HG02981 (cell line): ENCODE data around the gene KCNT2.

Experiments used
- ATAC-seq: cut with Tn5 transposase; IDR thresholded peaks from one replicate; pipeline ENCODE4 v1.9.1; 2021; ENCODE audit warnings: mild to moderate bottlenecking, moderate library complexity; ENCODE audit not compliant: unreplicated experiment

Gene KCNT2

DNA sequence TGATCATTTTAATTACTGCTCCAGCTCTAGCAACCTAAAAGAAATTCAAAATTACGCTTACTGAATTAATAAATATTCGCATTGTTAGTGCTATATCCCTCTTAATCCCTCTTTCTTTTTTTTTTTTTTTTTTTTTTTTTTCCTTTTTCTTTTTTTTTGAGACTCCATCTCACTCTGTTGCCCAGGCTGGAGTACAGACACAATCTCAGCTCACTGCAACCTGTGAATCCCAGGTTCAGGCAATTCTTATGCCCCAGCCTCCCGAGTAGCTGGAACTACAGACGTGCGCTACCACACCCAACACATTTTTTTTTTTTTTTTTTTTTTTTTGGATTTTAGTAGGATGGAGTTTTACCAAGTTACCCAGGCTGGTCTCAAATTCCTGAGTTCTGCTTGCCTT, 157.1 kb downstream of the KCNT2 start:
- ATAC-seq, result no peak

DNA sequence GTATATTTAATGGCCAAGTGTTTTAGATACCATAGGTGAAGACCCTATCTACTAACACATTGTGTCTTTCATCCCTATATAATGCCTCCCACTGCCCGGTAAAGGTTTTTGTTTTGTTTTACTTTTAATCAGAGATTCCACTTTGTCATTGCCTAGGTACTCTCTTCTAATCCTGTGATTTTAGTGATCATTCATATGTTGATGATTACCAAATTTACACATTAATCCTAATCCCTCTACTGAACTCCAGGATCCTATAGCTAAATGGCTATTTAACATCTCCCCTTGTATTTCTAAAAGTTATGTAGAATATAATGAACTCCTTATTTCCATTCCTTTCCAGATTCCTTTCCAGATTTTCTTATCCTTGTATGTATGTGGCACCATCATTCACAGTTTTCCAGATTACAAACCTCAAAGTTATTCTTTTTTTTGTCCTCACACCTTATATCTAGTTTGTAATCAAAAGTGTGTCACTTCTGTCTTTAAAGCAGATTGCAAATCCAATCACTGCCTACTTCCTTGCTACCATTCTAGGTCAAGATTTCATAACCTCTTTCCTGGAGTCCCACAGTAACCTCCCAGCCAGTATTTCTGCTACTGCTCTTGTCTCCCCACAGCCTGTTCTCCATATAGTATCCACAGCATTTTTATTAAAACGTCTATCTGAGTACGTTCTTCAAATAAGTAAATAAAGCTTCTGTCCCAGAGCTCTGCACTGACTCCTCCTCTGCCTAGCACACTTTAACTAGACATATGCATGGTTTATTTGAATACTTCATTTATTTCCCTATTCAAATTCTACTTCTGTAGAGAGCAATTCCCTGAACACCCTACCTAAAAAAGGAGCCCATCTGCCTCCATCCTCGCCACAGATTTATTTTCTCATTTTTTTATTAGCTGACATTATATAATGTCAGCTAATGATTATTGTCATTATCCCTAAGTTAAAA, 157.8 kb downstream of the KCNT2 start:
- ATAC-seq, result no peak

DNA sequence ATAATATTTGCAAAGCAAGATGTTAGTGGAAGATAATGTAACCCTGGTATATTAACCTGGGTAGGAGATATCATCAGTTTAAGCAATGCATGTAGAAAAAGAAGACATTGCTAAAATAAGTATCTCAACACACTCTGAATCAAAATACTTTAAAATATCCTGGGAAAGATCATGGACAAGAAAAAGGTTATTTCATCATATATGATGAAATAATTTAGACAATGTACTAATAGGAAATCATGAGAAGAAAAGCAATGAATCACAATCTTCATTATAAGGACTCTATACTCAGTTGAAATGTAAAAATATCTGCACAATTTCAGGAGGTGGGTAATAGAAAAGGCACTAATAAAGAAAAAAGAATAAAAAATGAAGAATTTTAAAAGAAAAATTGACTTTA, 158.8 kb downstream of the KCNT2 start:
- no peak for ATAC-seq

DNA sequence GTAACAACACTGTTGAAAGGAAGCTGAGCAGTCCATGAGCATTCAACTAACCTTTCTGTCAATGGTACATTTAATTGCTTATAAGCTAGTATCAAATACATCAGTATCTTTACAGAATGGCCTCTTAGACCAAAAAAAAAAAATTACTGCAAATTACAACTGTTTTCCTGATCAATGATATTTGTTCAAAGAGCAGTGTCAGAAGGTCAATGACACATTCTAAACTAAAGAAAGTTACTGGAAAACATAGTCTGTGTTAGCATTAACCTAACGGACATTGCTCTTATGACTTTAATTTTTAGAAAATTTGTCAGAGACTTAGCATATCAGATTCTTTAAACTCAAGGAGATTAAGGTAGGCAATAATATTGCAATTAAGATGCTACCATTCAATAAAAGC, 162.5 kb downstream of the KCNT2 start:
- no peak for ATAC-seq

DNA sequence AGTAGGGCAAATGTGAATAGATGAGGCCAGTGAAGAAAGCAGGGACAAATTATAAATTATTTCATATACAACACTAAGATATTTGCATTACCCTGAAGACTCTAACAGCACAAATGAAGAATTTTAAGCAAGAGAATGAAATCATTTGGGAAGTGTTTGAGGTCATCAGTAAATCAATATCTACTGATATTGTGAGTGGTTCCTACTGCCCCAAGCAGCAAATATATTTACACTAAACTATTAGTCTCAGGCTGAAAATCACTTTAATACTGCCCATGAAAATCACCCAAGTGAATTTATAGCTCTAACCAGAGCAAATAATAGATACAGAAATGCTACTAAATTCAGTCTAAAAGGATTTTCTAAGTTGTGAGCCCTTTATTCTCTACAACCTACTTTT, 163.6 kb downstream of the KCNT2 start:
- ATAC-seq, result no peak

DNA sequence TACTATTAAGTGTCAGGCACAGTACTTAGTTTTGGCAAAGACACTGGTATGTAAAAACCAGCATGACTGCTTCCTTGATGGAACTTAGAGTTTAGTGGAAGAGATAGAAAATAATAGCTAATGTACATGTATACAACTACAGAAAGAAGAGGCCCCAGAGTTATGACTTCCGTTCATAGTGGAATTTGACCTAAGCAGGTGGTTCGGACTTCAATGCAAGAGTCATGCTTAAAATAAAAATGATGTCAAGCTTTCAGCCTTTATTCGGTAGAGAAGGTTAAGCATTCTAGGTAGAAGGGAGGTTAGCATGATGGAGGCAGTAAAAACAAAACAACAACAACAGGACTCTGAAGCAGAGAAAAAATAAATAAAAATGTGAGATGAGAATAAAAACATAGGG, 165.9 kb downstream of the KCNT2 start:
- ATAC-seq, result no peak

DNA sequence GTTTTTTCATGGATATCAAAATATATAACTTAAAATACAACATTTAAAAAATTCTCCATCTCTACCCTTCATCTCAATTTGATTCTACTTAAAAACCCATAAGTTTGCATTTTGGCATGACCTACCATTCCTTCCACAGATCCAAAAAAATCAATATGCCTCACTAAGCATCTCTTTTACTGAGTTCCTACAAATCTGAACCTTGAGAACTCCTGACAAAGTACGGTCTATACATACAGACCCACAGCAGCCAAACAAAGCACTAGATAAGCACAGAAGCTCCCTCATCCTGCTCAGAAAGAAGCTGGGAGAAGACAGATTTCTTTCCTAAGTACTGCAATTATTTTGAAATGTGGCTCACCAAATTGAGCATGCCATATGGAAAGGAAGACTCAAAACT, 167.5 kb downstream of the KCNT2 start:
- ATAC-seq, result no peak

DNA sequence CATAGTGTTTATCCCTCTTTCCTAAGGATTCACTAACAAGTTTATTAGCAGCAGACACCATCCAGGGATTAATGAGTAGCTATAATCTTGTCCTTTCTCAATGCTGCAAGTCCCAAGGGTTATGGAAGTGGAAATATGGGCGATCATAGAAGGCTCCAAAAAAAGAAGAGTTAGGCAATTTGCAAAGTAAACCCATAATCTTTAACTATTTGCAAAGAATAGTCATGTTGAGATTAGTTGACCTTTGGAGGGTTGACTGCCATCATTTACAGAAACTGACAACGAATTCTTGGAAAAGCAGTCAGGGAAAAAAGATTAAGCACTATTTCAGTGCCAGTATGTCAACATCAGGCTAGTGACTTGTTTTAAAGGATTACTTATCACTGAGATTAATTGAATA, 169.9 kb downstream of the KCNT2 start:
- no peak for ATAC-seq

DNA sequence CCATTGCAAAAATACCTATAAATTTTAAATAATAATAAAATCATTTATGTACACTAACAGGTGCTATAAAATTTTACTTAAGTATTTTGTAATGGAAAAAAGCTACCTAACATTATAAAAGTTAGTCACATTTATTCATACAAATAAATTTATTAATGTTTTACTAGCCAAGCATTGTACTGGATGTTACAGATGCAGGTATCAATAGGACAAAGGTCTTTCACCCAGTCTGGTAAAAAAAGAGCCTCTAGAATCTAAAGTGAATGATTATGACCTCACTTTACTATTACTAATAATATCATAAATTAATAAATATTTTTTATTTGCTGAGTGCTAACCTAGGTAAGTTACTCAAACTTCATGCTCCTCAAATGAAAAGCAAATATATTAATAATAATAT, 170.6 kb downstream of the KCNT2 start:
- no peak for ATAC-seq

DNA sequence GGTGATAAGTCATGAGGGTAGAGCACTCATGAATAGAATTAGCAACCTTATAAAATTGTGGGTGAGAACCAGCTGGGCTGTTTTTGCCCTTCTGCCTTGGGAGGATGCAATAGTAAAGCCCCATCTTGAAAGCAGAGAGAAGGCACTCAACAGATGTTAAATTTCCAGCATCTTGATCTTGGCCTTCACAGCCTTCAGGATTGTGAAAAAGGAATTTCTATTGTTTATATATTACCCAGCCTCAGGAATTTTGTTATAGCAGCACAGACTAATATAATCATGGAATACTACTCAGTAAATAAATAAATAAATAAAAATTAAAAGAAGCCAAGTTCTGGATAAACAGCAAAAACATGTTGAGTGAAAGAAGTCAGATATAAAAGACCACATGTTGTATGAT, 175.2 kb downstream of the KCNT2 start:
- no peak for ATAC-seq

DNA sequence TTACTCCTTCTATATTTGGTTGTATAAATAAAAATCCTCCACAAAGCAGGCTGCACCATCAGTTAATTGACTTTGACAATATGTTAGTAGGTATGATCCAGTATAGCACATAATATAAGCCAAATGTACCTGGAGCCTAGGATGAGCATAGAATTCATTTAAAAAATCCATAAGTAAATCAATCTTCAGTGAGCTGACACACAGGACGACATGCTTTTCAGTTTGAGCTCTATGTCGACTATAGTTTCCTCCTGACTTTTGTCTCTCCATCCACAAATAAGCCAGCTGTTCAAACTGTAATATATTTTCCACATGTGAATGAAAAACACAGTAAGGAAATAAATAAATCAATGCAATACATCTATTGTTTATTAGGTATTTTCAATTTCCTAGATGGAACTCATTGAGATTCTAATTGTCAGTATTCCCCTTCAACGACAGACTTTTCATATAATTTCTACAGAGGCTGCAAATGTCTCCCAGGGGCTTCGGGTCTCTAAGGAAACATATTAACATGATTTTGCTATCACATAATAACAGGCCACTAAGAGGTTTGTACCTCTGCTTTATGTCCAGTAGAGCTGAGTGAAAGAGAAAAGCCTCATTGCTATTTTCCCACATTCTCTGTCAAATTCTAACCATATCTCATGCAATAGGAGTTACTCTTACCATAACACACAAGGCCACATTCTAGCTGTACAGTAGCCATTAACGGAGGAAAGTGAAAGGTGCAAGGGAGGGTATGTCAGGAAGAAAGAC, 180.1 kb downstream of the KCNT2 start:
- ATAC-seq, result no peak

DNA sequence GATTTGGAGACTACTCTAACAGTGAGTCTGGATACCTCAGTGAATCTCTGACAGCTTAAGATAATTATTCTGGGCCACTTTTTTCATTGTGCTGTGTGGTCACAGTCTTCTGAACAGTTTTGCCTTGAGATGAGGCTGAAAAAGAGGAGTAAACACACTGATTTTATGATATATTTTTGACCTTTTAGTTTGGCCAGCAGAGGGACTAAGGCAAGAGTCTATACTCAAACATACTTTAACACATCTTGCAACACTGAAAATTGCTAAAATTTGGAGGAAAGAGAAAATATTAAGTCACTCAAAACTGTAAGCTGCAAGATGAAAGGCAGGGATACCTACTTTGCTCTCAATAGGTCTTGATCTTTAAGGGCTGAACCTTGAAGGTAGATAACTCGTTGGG, 182.7 kb downstream of the KCNT2 start:
- no peak for ATAC-seq

DNA sequence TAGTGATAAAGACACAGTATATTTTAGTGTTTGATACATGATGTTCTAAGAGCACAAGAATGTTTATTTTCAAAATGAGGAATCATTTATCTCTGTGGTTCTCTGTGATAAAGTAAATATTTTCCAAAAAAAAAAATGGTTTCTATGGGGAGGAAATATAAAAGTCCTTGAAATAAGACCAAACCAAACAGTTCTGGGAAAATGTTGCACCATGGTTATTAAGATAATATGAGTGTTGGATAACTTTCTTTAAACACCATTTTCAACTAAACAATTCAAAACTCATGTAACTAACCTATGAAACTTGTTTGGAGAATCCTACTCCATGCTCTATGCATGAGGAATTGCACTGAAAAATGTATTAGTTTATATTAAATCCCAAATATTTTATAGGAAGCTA, 184.6 kb downstream of the KCNT2 start:
- no peak for ATAC-seq

DNA sequence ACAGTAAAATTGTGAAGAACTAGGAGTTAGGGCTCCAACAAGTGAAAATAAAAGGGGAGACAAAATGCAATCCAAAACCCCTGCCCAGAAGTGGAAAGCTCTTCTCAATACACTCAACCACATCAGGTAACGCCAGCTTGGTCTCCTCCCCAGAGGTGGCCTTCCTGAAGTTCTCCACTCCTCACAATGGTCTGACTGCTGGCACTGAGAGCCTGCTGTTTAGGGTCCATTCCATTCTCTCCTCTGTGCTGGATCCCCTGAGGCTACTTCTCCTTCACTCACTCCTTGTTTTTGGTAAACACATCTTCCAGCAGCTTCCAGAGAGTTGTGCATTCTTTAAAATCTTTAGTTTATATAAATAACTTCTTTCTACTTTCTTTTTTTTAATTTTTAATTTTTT, 189.5 kb downstream of the KCNT2 start:
- ATAC-seq, result no peak

DNA sequence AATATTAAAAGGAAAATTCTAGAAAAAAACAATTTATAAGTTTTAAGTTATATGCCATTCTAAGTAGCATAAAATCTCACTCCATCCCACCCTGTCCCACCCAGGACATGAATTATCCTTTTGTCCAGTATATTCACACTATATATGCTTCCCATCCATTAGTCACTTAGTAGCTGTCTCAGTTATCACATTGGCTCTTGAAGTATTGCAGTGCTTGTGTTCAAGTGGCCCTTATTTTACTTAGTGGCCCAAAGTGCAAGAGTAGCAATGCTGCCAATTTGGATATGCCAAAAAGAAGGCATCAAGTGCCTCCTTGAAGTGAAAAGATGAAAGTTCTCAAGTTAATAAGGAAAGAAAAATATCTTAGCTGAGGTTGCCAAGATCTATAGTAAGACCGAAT, 192.3 kb downstream of the KCNT2 start:
- no peak for ATAC-seq

DNA sequence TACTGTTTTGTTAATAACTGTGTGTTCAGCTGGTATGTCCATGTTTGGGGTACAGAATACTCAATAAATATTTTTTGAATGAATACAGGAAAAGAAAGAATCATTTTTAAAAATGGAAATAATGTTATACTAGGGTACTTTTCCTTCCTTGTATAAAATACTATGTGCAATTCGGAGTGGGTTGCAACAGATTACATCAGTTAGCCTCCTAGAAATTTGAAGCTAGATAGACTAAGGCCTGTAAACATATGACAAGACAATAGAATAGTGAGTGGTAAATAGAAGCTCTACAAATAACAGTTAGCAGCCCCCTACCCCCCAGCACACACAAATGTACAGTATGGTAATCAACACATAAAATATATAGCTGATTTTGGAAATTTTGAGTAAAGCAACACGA, 195.9 kb downstream of the KCNT2 start:
- no peak for ATAC-seq

DNA sequence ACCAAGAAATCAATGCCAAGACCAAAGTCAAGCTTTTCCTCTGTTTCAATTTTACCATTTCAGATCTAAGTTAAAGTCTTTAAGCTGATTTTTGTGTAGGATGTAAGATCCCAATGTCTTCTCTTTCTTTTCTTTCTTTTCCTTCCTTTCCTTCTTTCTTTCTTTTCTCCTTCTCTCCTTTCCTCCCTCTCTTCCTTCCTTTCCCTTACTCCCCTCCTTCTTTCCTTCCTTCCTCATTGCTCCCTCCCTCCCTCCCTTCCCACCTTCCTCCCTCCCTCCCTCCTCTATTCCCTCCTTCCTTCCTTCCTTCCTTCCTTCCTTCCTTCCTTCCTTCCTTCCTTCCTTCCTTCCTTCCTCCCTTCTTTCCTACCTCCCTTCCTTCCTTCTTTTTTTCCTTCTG, 197.5 kb downstream of the KCNT2 start:
- ATAC-seq, result no peak

DNA sequence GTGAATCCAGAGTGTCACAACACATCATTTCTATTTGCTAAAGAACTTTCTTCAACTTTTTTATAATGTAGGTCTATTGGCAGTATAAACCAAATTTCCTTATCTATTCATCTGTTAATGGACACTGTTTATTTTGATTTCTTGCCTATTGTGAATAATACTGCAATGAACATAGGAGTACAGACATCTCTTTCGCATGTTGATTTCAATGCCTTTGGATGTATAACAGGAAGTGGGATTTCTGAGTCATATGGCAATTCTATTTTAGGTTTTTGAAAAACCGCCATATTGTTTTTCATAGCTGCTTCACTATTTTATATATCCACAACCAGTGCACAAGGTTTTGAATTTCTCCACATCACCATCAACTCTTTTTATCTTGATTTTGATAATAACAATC, 198.7 kb downstream of the KCNT2 start:
- no peak for ATAC-seq

DNA sequence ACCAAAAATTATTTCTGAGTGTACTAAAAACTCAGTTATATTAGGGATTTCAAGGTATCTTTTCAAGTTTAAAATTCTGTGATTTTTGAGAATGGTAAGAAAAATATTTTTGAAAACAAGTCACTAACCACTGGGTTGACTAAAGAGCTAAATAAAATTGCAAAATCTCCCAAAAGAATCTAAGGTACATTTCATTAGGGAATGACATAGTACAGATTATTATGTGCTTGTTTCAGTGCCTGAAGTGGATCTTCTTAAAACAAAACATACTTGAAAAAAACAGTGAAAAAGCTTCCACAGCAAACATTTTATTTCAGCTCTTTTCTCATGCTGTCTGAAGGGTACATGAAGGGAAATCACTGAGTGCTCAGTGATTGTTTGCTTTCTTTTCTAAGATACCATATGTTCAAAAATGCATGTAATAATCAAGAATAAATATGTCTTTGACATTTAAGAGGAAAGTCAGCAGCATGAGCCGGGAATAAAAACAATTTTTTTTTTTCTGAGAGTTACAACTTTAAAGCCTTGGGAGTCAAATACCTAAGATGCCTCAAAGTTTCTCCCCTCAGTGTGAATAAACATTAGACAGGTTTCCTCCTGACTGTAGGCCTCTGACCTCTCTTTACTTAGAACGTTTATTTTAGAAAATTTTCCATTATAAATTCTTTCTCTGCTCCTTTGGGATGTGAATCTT, 200.7 kb downstream of the KCNT2 start:
- ATAC-seq, result no peak

DNA sequence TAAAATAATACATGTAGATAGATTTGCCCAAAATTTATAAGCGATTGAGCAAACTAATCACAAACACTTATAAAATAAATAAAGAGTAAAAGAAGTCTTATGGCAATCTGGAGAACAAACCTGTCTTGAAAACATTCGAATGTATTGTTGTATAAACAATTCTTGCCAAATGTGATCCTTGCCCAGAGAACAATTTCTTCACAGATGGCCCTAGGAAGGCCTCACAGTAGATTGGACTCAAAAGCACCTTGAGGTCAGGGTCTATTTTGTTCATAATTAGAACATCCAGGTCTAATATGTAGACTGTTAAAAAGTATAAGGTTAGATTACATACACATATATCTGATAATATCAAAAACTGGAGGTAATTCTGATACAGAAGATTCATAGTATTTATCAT, 202.4 kb downstream of the KCNT2 start:
- ATAC-seq, result no peak

DNA sequence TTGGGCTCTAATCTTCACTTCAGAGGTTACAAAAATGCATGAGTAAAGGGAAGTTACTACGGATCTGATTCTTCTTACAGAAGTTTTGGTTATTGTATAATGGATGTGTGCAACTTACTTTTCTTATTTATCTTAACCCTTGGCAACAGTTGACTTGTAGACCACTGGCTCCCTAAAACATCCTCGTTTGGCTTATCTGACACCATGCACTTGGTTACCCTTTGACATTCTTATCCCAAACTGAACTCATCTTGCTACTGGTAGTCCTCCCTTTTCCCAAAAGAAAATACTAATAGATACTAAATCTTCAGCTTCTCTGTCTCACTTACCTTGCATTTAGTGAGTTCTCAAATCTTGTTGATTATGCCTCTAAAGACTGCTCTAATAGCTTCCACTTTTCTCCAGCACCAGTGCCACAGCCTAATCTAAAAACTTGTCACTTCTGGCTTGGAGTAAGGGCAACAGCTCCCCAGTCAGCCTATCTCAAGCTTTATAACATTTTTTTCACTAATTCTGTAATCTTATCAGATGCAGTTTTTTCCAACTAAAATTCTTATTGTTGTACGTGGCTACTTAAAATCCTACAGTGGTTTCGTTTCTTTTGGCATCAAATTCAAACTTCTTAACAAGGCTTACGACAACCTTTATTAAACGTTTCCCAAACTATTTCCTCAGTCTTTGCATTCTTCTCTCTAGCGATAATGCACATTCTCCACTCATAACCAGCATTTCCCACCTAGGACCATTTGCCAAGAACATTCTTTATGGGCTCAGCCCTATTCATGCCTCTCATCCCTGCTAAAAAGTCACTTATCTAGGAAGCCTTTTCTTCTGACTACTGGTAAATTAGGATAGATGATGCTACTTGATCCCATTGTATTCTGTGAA, 204.2 kb downstream of the KCNT2 start:
- ATAC-seq, result no peak
